ENCODE results near the gene MACROD1. TPM values are rescaled to one million over a fixed set of nuclear protein-coding genes. Genes with fewer than 3 reads are reported as not detected.

The MACROD1 gene
- total RNA-seq, 1 donor from 2014 or later: 4.1 TPM

GRCh38 chr11:64121663-64122410 is 44.1 kb downstream of the MACROD1 start:
- Mint-ChIP-seq H3K27ac (ENCODE audit: unreplicated experiment) (no peak overlapping the region), H3K4me3 (ENCODE audit: unreplicated experiment) (no peak overlapping the region)

DNA sequence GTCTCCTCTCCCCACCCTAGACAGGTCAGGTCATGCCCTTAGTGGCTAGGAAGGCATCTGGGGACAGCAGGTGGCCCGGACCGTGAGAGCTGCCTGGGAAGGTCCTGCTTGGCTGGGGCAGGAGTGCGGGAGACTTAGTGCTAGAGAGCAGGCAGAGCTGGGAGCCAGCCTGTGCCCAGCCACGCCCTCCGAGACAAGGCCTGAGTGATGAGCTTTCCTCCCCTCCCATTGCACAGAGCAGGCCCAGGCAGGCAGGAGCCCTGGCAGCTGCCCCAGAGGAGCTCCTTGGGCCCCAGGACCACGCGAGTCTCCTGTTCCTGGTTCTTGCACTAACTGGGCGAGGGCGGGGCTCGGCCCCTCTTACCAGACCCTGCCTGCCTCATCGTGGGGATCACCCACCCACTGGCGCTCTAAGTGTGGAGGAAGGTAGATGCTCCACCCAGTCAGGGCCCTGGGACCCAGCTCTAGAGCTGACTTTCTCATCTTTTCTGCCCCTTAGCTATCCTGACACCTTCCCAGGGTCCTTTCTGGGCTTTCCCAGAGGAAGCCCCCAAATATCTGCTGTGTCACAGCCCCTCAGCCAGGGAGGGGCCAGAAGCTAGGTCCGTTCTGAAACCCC is 44.9 kb downstream of the MACROD1 start:
- TF ChIP-seq, protein P1, sequence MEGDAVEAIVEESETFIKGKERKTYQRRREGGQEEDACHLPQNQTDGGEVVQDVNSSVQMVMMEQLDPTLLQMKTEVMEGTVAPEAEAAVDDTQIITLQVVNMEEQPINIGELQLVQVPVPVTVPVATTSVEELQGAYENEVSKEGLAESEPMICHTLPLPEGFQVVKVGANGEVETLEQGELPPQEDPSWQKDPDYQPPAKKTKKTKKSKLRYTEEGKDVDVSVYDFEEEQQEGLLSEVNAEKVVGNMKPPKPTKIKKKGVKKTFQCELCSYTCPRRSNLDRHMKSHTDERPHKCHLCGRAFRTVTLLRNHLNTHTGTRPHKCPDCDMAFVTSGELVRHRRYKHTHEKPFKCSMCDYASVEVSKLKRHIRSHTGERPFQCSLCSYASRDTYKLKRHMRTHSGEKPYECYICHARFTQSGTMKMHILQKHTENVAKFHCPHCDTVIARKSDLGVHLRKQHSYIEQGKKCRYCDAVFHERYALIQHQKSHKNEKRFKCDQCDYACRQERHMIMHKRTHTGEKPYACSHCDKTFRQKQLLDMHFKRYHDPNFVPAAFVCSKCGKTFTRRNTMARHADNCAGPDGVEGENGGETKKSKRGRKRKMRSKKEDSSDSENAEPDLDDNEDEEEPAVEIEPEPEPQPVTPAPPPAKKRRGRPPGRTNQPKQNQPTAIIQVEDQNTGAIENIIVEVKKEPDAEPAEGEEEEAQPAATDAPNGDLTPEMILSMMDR (IDR thresholded peaks at IDR 0.05; ENCODE audit: unreplicated experiment): no peak
- H3K9me3 Mint-ChIP-seq (ENCODE audit: unreplicated experiment): no peaks in the 10 kb centered on the region
- no peak overlapping the region for H3K27ac Mint-ChIP-seq (ENCODE audit: unreplicated experiment)
- peaks cover 7% of the 10 kb centered on the region for H3K27me3 Mint-ChIP-seq (ENCODE audit: unreplicated experiment)
- no peaks in the 10 kb centered on the region for H3K36me3 Mint-ChIP-seq (ENCODE audit: low read depth, unreplicated experiment)
- no peak for DNase-seq (ENCODE audit: low spot score)
- H3K4me1 Mint-ChIP-seq (ENCODE audit: unreplicated experiment): peaks cover 3% of the 10 kb centered on the region
- H3K4me3 Mint-ChIP-seq (ENCODE audit: unreplicated experiment): no peak overlapping the region

More at GRCh38 chr11:64121663-64122410, 44.1 kb downstream of the MACROD1 start:
- H3K4me1 Mint-ChIP-seq (ENCODE audit: unreplicated experiment): peaks cover 4% of the 10 kb centered on the region
- H3K36me3 Mint-ChIP-seq (ENCODE audit: low read depth, unreplicated experiment): no peaks in the 10 kb centered on the region
- TF ChIP-seq, protein P1 (IDR thresholded peaks at IDR 0.05; ENCODE audit: unreplicated experiment): no peak
- H3K27me3 Mint-ChIP-seq (ENCODE audit: unreplicated experiment): peaks cover 8% of the 10 kb centered on the region
- no peaks in the 10 kb centered on the region for H3K9me3 Mint-ChIP-seq (ENCODE audit: unreplicated experiment)
- DNase-seq (ENCODE audit: low spot score): no peak

GRCh38 chr11:64119700-64120099 is 46.2 kb downstream of the MACROD1 start:
- no peak for DNase-seq (ENCODE audit: low spot score)
- no peaks in the 10 kb centered on the region for H3K9me3 Mint-ChIP-seq (ENCODE audit: unreplicated experiment)
- H3K4me1 Mint-ChIP-seq (ENCODE audit: unreplicated experiment): peaks cover 3% of the 10 kb centered on the region
- no peak overlapping the region for H3K4me3 Mint-ChIP-seq (ENCODE audit: unreplicated experiment)
- H3K27me3 Mint-ChIP-seq (ENCODE audit: unreplicated experiment): peaks cover 10% of the 10 kb centered on the region
- TF ChIP-seq, protein P1 (IDR thresholded peaks at IDR 0.05; ENCODE audit: unreplicated experiment): no peak
- peak overlapping the region; percentile 13 for H3K27ac Mint-ChIP-seq (ENCODE audit: unreplicated experiment)
- no peaks in the 10 kb centered on the region for H3K36me3 Mint-ChIP-seq (ENCODE audit: low read depth, unreplicated experiment)

DNA sequence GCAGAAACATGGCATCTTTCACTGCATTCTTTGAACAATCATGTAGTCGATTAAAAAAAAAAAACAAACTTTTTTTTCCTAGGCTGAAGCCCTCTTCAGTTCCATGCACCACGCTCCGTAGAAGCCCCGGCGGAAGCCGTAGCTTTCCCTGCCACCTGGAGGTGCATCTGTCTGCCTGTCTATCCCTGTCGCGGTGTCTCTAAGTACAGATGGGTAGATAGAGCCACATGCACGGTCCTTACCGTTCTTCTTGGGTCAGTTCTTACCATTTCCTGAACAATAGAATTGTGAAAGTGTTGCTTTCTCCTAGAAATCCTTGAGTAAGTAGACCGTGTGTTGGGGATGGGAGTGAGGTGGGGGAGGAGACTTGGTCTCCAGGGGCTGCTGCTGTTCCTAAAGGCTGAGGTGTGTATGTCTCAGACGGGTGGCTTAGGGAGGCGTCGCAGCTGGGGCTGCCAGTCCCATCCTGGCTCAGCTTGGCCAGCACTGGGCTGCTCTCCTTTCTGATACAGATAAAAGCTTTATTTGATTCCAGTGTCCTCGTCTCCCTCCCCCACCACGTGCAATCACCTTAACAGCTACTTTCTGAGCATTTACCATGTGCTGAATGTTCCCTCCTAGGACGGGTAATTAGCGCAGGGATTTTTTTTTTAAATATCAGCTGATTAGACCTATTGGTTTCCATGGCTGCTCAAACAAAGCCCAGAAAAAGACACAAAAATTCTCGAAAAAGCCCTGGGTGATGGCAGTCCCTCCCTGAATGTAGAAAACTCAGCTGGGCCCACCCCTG is 46.8 kb downstream of the MACROD1 start:
- Mint-ChIP-seq H3K4me1 (ENCODE audit: unreplicated experiment) (peaks cover 3% of the 10 kb centered on the region), H3K27me3 (ENCODE audit: unreplicated experiment) (peaks cover 10% of the 10 kb centered on the region), H3K27ac (ENCODE audit: unreplicated experiment) (no peak overlapping the region), H3K9me3 (ENCODE audit: unreplicated experiment) (no peaks in the 10 kb centered on the region), H3K36me3 (ENCODE audit: low read depth, unreplicated experiment) (no peaks in the 10 kb centered on the region), H3K4me3 (ENCODE audit: unreplicated experiment) (no peak overlapping the region)
- TF ChIP-seq, protein P1 (IDR thresholded peaks at IDR 0.05; ENCODE audit: unreplicated experiment): no peak
- DNase-seq (ENCODE audit: low spot score): no peak
